Smooth muscle cell (in vitro differentiated cells): ENCODE data around the gene KCNMA1. TPM values are rescaled to one million over a fixed set of nuclear protein-coding genes. Genes with fewer than 3 reads are reported as not detected.

Experiments used
- DNase-seq: peaks from one replicate; lab custom pipeline; 2025; ENCODE audit not compliant: unreplicated experiment; lab: John Stamatoyannopoulos, UW
- H2AFZ ChIP-seq: fragments of 200-600 bp; sonication (generic); 2 replicates; pipeline ENCODE4 v1.6.0; 2016; ENCODE audit warnings: antibody characterized with exemption, low read depth, mild to moderate bottlenecking
- H3F3A ChIP-seq: fragments of 200-600 bp; sonication (generic); 2 replicates; pipeline ENCODE4 v1.6.0; 2017; ENCODE audit warnings: antibody characterized with exemption, low read depth
- H3K27ac ChIP-seq: fragments of 200-600 bp; sonication (generic); 2 replicates; pipeline ENCODE4 v1.5.1; 2016; ENCODE audit warnings: low read depth, mild to moderate bottlenecking
- H3K27me3 ChIP-seq: fragments of 200-600 bp; sonication (generic); 2 replicates; pipeline ENCODE4 v1.6.1; 2016; ENCODE audit warnings: low read depth, mild to moderate bottlenecking
- H3K36me3 ChIP-seq: fragments of 200-600 bp; sonication (generic); 2 replicates; pipeline ENCODE4 v1.5.1; 2016; ENCODE audit warnings: low read depth
- H3K4me1 ChIP-seq: fragments of 200-600 bp; sonication (generic); 2 replicates; pipeline ENCODE4 v1.5.1; 2016; ENCODE audit warnings: low read depth
- H3K4me2 ChIP-seq: fragments of 200-600 bp; sonication (generic); 2 replicates; pipeline ENCODE4 v1.6.0; 2016; ENCODE audit warnings: mild to moderate bottlenecking
- H3K4me3 ChIP-seq: fragments of 200-600 bp; sonication (generic); 2 replicates; pipeline ENCODE4 v1.5.1; 2016; ENCODE audit warnings: mild to moderate bottlenecking
- H3K79me2 ChIP-seq: fragments of 200-600 bp; sonication (generic); 2 replicates; pipeline ENCODE4 v1.6.0; 2016; ENCODE audit warnings: low read depth, mild to moderate bottlenecking
- H3K9ac ChIP-seq: fragments of 200-600 bp; sonication (generic); 2 replicates; pipeline ENCODE4 v1.6.0; 2016; ENCODE audit warnings: low read depth
- H3K9me3 ChIP-seq: fragments of 200-600 bp; sonication (generic); replicated peaks from 2 replicates; pipeline ENCODE4 v1.5.1; 2016; ENCODE audit warnings: low read depth
- H4K20me1 ChIP-seq: fragments of 200-600 bp; sonication (generic); 2 replicates; pipeline ENCODE4 v1.6.0; 2016; ENCODE audit warnings: low read depth
- CTCF ChIP-seq: fragments of 200-600 bp; sonication (generic); IDR thresholded peaks from 2 replicates; pipeline ENCODE4 v1.5.1; 2017; ENCODE audit warnings: borderline replicate concordance, mild to moderate bottlenecking, antibody characterized with exemption; ENCODE audit not compliant: insufficient read depth, poor library complexity, severe bottlenecking
- WGBS: methylation state at CpG from one replicate; pipeline ENCODE4 v1.1.7; 2016; ENCODE audit warnings: low lambda C conversion rate; 5-methylcytosine and 5-hydroxymethylcytosine counted together
- polyA plus RNA-seq: library from polyadenylated mRNA; unstranded; fragments of >200 nt; fragmentation: Nextera tagmentation; extraction: Ambion mirVana; gene quantifications from 2 replicates; pipeline ENCODE4 v1.2.1, GENCODE V29; 2016
- total RNA-seq: library from RNA; depleted of rRNA; stranded (reverse); fragments of >200 nt; gene quantifications from 2 replicates; pipeline ENCODE4 v1.2.3, GENCODE V29; 2014

KCNMA1 gene
- total and polyA plus RNA-seq, 2 experiments from 2014 or later, result 9.1 to 23.4 TPM

- no peaks in the 10 kb centered on the region for H3F3A ChIP-seq
- H3K27ac ChIP-seq, result no peak overlapping the region
- no peak overlapping the region for H2AFZ ChIP-seq
- H4K20me1 ChIP-seq, result no peaks in the 10 kb centered on the region
- H3K79me2 ChIP-seq, result no peaks in the 10 kb centered on the region
- no peak overlapping the region for H3K9ac ChIP-seq
- no peaks in the 10 kb centered on the region for H3K9me3 ChIP-seq
- no peak overlapping the region for H3K4me3 ChIP-seq
- no peak for TF ChIP-seq CTCF
- H3K4me2 ChIP-seq, result no peak overlapping the region
- no peak for DNase-seq
- 77% methylated on average over 8 of the region's 8 CpGs for WGBS
- peaks cover 12% of the 10 kb centered on the region for H3K27me3 ChIP-seq
- H3K4me1 ChIP-seq, result no peaks in the 10 kb centered on the region
- no peaks in the 10 kb centered on the region for H3K36me3 ChIP-seq
Observed at GRCh38 chr10:77649333-77650331, 12.0 kb upstream of the KCNMA1 start.

DNA sequence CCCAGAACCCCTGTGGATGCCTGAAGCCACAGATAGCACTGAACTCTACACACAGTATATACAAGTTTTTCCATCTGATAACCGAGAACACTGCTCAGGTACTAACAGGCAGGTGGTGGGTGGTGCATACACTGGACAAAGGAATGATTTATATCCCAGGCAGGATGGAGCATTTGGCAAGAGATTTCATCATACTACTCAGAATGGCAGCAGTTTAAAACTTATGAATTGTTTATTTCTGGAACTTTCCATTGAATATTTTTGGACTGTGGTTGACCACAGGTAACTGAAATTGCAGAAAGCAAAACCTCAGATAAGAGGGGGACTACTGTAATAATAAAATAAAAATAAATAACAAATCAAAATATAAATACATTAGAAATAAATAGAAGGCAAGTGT, 10.9 kb upstream of the KCNMA1 start:
- Histone ChIP-seq H3K4me2 (no peak overlapping the region), H3K79me2 (no peaks in the 10 kb centered on the region), H2AFZ (no peak overlapping the region), H3K36me3 (no peaks in the 10 kb centered on the region), H3F3A (no peaks in the 10 kb centered on the region), H3K9ac (no peak overlapping the region), H3K4me1 (no peaks in the 10 kb centered on the region), H3K9me3 (no peaks in the 10 kb centered on the region), H3K27ac (no peak overlapping the region), H3K27me3 (peaks cover 12% of the 10 kb centered on the region), H3K4me3 (no peak overlapping the region), H4K20me1 (no peaks in the 10 kb centered on the region)
- TF ChIP-seq CTCF, result no peak
- DNase-seq, result no peak
- 67% methylated on average over 1 of the region's 1 CpG for WGBS

DNA sequence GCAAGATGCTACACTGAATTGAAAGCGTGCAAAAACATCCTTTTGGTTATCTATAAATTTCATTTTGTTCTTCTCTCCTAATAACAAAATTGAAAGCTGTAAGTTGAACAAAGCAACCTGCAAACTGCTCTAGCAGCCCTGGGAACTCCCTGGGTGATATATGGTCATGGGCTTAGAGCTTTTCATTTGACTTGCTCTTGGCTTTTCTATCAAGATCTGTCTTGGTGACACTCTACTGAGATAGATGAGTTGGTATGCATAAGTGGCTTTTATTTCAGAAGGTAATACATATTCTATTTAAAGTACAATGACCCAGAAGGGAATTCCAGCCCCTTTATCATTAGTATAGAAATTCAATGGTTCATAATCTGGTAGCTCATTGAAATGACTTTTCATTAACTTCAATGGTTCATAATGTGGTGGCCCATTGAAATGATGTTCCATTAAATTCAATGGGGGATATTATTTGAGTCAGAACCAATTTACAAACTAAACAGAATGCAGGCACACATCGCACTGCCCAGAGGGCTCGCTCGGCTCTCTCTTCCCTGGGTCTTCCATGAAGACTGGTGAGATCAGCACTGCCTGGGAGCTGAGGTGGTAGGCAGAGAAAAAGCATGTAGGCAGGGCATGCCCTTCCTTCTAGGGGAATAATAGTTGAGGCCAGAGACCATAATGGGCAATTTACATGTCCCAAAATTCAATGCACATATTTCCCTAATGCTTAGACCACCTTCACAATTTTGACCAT, 10.1 kb upstream of the KCNMA1 start:
- no peaks in the 10 kb centered on the region for H3F3A ChIP-seq
- no peaks in the 10 kb centered on the region for H4K20me1 ChIP-seq
- H3K4me1 ChIP-seq, result no peaks in the 10 kb centered on the region
- H3K27ac ChIP-seq, result no peak overlapping the region
- H3K36me3 ChIP-seq, result no peaks in the 10 kb centered on the region
- no peak for TF ChIP-seq CTCF
- H2AFZ ChIP-seq, result no peak overlapping the region
- H3K9ac ChIP-seq, result no peak overlapping the region
- 98% methylated on average over 4 of the region's 4 CpGs for WGBS
- H3K79me2 ChIP-seq, result no peaks in the 10 kb centered on the region
- DNase-seq, result no peak
- H3K9me3 ChIP-seq, result no peaks in the 10 kb centered on the region
- H3K4me2 ChIP-seq, result no peak overlapping the region
- H3K4me3 ChIP-seq, result no peak overlapping the region
- H3K27me3 ChIP-seq, result peaks cover 12% of the 10 kb centered on the region
